ENCODE results near the gene FAM89B.

DNA sequence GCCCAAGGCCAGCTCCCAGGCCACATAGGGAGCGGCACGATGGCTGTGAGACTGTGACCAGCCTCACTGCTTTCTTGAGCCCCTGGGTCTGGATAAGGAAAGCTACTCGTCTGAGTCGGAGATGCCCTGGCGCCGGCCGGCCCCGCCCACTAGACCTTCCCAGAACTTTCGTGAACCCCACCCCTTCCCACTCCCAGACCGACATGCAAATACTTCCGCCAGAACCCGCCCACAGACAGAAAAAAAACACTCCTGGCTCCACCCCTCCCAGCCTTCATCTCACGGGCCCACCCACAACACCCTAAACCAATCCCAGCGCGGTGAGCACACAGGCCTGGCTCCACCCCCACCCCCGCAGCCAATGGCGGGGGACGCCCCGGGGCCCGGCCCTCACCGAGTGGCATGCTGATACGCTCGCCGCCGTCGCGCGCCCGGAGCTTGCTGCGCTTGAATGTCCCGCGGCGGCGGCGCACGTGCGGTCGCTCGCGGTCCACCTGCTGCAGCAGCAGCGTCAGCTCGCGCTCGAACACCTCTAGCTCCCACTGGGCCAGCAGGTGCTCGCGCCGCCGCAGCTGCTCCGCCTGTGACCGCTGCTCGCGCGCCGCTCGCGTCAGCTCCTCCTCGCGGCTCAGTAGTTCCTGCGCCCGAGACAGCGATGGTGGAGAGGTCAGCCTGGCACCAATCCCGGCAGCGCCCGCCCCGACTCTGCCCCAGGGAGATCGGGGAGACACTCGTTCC, 34.7 kb downstream of the FAM89B start:
- TF ChIP-seq, protein P1, sequence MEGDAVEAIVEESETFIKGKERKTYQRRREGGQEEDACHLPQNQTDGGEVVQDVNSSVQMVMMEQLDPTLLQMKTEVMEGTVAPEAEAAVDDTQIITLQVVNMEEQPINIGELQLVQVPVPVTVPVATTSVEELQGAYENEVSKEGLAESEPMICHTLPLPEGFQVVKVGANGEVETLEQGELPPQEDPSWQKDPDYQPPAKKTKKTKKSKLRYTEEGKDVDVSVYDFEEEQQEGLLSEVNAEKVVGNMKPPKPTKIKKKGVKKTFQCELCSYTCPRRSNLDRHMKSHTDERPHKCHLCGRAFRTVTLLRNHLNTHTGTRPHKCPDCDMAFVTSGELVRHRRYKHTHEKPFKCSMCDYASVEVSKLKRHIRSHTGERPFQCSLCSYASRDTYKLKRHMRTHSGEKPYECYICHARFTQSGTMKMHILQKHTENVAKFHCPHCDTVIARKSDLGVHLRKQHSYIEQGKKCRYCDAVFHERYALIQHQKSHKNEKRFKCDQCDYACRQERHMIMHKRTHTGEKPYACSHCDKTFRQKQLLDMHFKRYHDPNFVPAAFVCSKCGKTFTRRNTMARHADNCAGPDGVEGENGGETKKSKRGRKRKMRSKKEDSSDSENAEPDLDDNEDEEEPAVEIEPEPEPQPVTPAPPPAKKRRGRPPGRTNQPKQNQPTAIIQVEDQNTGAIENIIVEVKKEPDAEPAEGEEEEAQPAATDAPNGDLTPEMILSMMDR (IDR thresholded peaks at IDR 0.05), result no peak
- no peak for TF ChIP-seq EZH2 (IDR thresholded peaks at IDR 0.05; ENCODE audit: borderline replicate concordance, insufficient read depth, low read depth, low read length, poor library complexity, severe bottlenecking)
